ENCODE results near the gene ZNF25. TPM values are rescaled to one million over a fixed set of nuclear protein-coding genes. Genes with fewer than 3 reads are reported as not detected.
"Not testable (repeated sequence)": the region's sequence is repeated elsewhere in the genome, so short reads cannot be mapped to it uniquely, and the experiment has no call there.

ZNF25 gene
- total RNA-seq, 1 donor from 2014 or later = 12.8 TPM

- intact Hi-C loops (cut with DNase I) = no loop called here
- Histone ChIP-seq H3K36me3 (no peaks in the 10 kb centered on the region), H3K9me3 (no peaks in the 10 kb centered on the region), H3K27me3 (no peaks in the 10 kb centered on the region), H3K27ac (no peak overlapping the region), H3K4me3 (no peak overlapping the region), H3K4me1 (peaks cover 14% of the 10 kb centered on the region)
- TF ChIP-seq POLR2AphosphoS5 (IDR thresholded peaks at IDR 0.05; ENCODE audit: insufficient read depth in 1 of 2, low read depth in 1 of 2) = no peak
- TF ChIP-seq POLR2A (IDR thresholded peaks at IDR 0.05) = no peak
- TF ChIP-seq CTCF (IDR thresholded peaks at IDR 0.05) = no peak
- DNase-seq (ENCODE audit: extremely low spot score in 2 of 2) = no peak
Observed at GRCh38 chr10:38007991-38008390, 31.5 kb upstream of the ZNF25 start.

GRCh38 chr10:38007551-38007950 is 31.1 kb upstream of the ZNF25 start:
- Histone ChIP-seq H3K9me3 (no peaks in the 10 kb centered on the region), H3K27me3 (no peaks in the 10 kb centered on the region), H3K27ac (no peak overlapping the region), H3K36me3 (no peaks in the 10 kb centered on the region), H3K4me1 (peaks cover 12% of the 10 kb centered on the region), H3K4me3 (no peak overlapping the region)
- DNase-seq (ENCODE audit: extremely low spot score in 2 of 2) = no peak
- intact Hi-C loops (cut with DNase I) = no loop called here
- TF ChIP-seq CTCF (IDR thresholded peaks at IDR 0.05) (no peak), POLR2A (IDR thresholded peaks at IDR 0.05) (no peak), POLR2AphosphoS5 (IDR thresholded peaks at IDR 0.05; ENCODE audit: insufficient read depth in 1 of 2, low read depth in 1 of 2) (no peak)

- no peak for DNase-seq (ENCODE audit: extremely low spot score in 2 of 2)
- intact Hi-C loops (cut with DNase I) = no loop called here
- Histone ChIP-seq H3K27me3 (no peaks in the 10 kb centered on the region), H3K36me3 (no peaks in the 10 kb centered on the region), H3K4me3 (no peak overlapping the region), H3K9me3 (no peaks in the 10 kb centered on the region), H3K4me1 (no peaks in the 10 kb centered on the region), H3K27ac (no peak overlapping the region)
- TF ChIP-seq POLR2A (IDR thresholded peaks at IDR 0.05) (no peak), POLR2AphosphoS5 (IDR thresholded peaks at IDR 0.05; ENCODE audit: insufficient read depth in 1 of 2, low read depth in 1 of 2) (no peak), CTCF (IDR thresholded peaks at IDR 0.05) (no peak)
Observed at GRCh38 chr10:38003588-38003987, 27.1 kb upstream of the ZNF25 start.

GRCh38 chr10:38003026-38003425 is 26.6 kb upstream of the ZNF25 start:
- Histone ChIP-seq H3K4me1 (no peaks in the 10 kb centered on the region), H3K27me3 (no peaks in the 10 kb centered on the region), H3K27ac (no peak overlapping the region), H3K36me3 (no peaks in the 10 kb centered on the region), H3K9me3 (no peaks in the 10 kb centered on the region), H3K4me3 (no peak overlapping the region)
- intact Hi-C loops (cut with DNase I) = no loop called here
- DNase-seq (ENCODE audit: extremely low spot score in 2 of 2) = no peak
- no peak for TF ChIP-seq CTCF (IDR thresholded peaks at IDR 0.05)
- no peak for TF ChIP-seq POLR2A (IDR thresholded peaks at IDR 0.05)
- TF ChIP-seq POLR2AphosphoS5 (IDR thresholded peaks at IDR 0.05; ENCODE audit: insufficient read depth in 1 of 2, low read depth in 1 of 2) = no peak

- H3K4me1 ChIP-seq; H3K36me3 ChIP-seq; H3K4me3 ChIP-seq; H3K27ac ChIP-seq; intact Hi-C loops (cut with DNase I); H3K27me3 ChIP-seq; H3K9me3 ChIP-seq; DNase-seq (ENCODE audit: extremely low spot score in 2 of 2): not testable (repeated sequence)
Observed at GRCh38 chr10:38000474-38000873, 24.0 kb upstream of the ZNF25 start.

- H3K4me1 ChIP-seq; H3K27ac ChIP-seq; intact Hi-C loops (cut with DNase I); H3K4me3 ChIP-seq; H3K9me3 ChIP-seq; H3K27me3 ChIP-seq; H3K36me3 ChIP-seq; DNase-seq (ENCODE audit: extremely low spot score in 2 of 2): not testable (repeated sequence)
Observed at GRCh38 chr10:37998920-37999319, 22.5 kb upstream of the ZNF25 start.

Data from vagina (tissue), 2 donors.